Measurements from ENCODE around the gene TMEM120A. TPM values are rescaled to one million over a fixed set of nuclear protein-coding genes. Genes with fewer than 3 reads are reported as not detected.

The TMEM120A gene
- total RNA-seq, 1 donor from 2014 or later, result 9.4 TPM

- DNase-seq (ENCODE audit: low spot score), result no peak
- H3K9me3 ChIP-seq (ENCODE audit: low read depth), result no peaks in the 10 kb centered on the region
- no peaks in the 10 kb centered on the region for H3K79me2 ChIP-seq (ENCODE audit: low read depth)
- no peaks in the 10 kb centered on the region for H3K27me3 ChIP-seq
- no peak overlapping the region for H3K27ac ChIP-seq
- Mint-ChIP-seq H3K9me3 (no peaks in the 10 kb centered on the region), H3K4me3 (no peak overlapping the region), H3K36me3 (peaks cover 11% of the 10 kb centered on the region), H3K27me3 (ENCODE audit: insufficient read depth, low read depth) (peaks cover 18% of the 10 kb centered on the region), H3K27ac (no peak overlapping the region), H3K4me1 (peaks cover 19% of the 10 kb centered on the region)
- peaks cover 11% of the 10 kb centered on the region for H3F3A ChIP-seq (ENCODE audit: low read depth)
- H3K4me1 ChIP-seq, result peaks cover 16% of the 10 kb centered on the region
- peaks cover under 1% of the 10 kb centered on the region for H4K20me1 ChIP-seq (ENCODE audit: low read depth)
- H3K4me3 ChIP-seq, result no peak overlapping the region
- no peak for TF ChIP-seq EZH2phosphoT487 (IDR thresholded peaks at IDR 0.05)
- no peak for TF ChIP-seq EZH2 (IDR thresholded peaks at IDR 0.05)
- TF ChIP-seq CTCF (IDR thresholded peaks at IDR 0.05), result no peak
- H2AFZ ChIP-seq (replicated peaks), result no peak overlapping the region
- no peaks in the 10 kb centered on the region for H3K36me3 ChIP-seq
- H3K9ac ChIP-seq, result no peak overlapping the region
- no peak overlapping the region for H3K4me2 ChIP-seq
Observed at GRCh38 chr7:75987805-75988567, 6.4 kb downstream of the TMEM120A start.

DNA sequence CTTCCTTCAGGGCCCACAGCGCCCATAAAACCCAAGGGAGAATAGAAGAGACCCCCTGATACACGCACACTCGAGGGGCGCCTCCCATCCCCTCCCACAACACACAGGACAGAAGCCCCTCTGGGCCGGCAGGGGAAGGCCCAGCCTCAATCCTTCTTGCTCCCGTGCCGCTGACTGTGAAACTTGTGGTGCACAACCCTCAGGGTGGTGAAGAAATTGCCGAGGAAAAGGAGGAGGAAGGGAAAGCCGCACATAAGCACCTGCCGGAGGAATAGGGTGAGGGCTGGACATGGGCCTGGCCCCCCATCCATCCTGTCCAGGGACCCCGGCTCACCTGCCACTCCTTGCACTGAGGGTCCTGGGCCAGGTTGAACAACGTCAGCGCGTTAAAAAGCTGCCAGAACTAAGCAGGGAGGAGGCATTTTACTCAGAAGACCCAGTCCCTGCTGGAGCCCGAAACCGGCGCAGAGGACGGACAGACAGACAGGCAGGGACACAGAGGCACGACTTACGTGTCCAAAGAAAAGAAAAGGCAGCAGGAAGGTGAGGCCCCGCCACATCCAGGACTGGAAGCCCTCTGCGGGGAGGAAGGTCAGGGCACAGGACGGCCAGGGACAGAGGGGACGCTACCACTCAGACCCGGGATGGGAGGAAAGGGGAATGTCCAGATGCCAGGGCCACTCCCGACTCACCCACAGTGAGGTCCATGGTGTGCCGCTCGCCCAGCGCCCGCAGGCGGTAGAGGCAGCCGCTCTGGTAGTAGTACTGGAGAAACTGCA lies 7.2 kb downstream of the TMEM120A start:
- Histone ChIP-seq H3K27me3 (no peaks in the 10 kb centered on the region), H3F3A (ENCODE audit: low read depth) (peaks cover 11% of the 10 kb centered on the region), H3K79me2 (ENCODE audit: low read depth) (no peaks in the 10 kb centered on the region), H3K9ac (no peak overlapping the region), H3K27ac (no peak overlapping the region), H3K4me2 (no peak overlapping the region), H3K4me3 (no peak overlapping the region), H3K4me1 (peaks cover 16% of the 10 kb centered on the region), H2AFZ (replicated peaks) (no peak overlapping the region), H4K20me1 (ENCODE audit: low read depth) (no peaks in the 10 kb centered on the region), H3K36me3 (no peaks in the 10 kb centered on the region), H3K9me3 (ENCODE audit: low read depth) (no peaks in the 10 kb centered on the region)
- no peaks in the 10 kb centered on the region for H3K9me3 Mint-ChIP-seq
- peaks cover 19% of the 10 kb centered on the region for H3K27me3 Mint-ChIP-seq (ENCODE audit: insufficient read depth, low read depth)
- no peak overlapping the region for H3K4me3 Mint-ChIP-seq
- peaks cover 17% of the 10 kb centered on the region for H3K4me1 Mint-ChIP-seq
- DNase-seq (ENCODE audit: low spot score), result no peak
- peaks cover 11% of the 10 kb centered on the region for H3K36me3 Mint-ChIP-seq
- H3K27ac Mint-ChIP-seq, result no peak overlapping the region
- no peak for TF ChIP-seq CTCF (IDR thresholded peaks at IDR 0.05)
- TF ChIP-seq EZH2 (IDR thresholded peaks at IDR 0.05), result no peak
- no peak for TF ChIP-seq EZH2phosphoT487 (IDR thresholded peaks at IDR 0.05)

DNA sequence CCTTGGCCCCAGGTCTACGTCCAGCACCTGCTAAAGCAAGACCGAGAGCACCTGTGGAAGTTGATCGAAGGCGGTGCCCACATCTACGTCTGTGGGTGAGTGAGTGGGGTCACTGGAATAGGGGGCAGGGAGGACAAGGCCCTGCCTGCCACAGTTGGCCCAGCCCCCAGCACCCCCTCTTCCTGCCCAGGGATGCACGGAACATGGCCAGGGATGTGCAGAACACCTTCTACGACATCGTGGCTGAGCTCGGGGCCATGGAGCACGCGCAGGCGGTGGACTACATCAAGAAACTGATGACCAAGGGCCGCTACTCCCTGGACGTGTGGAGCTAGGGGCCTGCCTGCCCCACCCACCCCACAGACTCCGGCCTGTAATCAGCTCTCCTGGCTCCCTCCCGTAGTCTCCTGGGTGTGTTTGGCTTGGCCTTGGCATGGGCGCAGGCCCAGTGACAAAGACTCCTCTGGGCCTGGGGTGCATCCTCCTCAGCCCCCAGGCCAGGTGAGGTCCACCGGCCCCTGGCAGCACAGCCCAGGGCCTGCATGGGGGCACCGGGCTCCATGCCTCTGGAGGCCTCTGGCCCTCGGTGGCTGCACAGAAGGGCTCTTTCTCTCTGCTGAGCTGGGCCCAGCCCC lies 8.1 kb downstream of the TMEM120A start:
- H3K27ac Mint-ChIP-seq, result no peak overlapping the region

More for the DNA sequence above, 8.1 kb downstream of the TMEM120A start:
- Histone ChIP-seq H3F3A (ENCODE audit: low read depth) (peaks cover 4% of the 10 kb centered on the region), H4K20me1 (ENCODE audit: low read depth) (no peaks in the 10 kb centered on the region), H3K36me3 (no peaks in the 10 kb centered on the region), H3K9ac (no peak overlapping the region), H3K27me3 (no peaks in the 10 kb centered on the region), H2AFZ (replicated peaks) (no peak overlapping the region), H3K4me3 (no peak overlapping the region), H3K4me2 (no peak overlapping the region), H3K79me2 (ENCODE audit: low read depth) (no peaks in the 10 kb centered on the region), H3K4me1 (peaks cover 14% of the 10 kb centered on the region), H3K27ac (no peak overlapping the region), H3K9me3 (ENCODE audit: low read depth) (no peaks in the 10 kb centered on the region)
- Mint-ChIP-seq H3K36me3 (peaks cover 13% of the 10 kb centered on the region), H3K9me3 (no peaks in the 10 kb centered on the region), H3K27me3 (ENCODE audit: insufficient read depth, low read depth) (peaks cover 16% of the 10 kb centered on the region), H3K4me1 (peaks cover 17% of the 10 kb centered on the region), H3K4me3 (no peak overlapping the region)
- TF ChIP-seq CTCF (IDR thresholded peaks at IDR 0.05) (no peak), EZH2 (IDR thresholded peaks at IDR 0.05) (no peak), EZH2phosphoT487 (IDR thresholded peaks at IDR 0.05) (no peak)
- no peak for DNase-seq (ENCODE audit: low spot score)

All from neural progenitor cell (in vitro differentiated cells).